Left ventricle myocardium inferior (tissue), 1 donor: ENCODE results near the gene ATG5. TPM values are rescaled to one million over a fixed set of nuclear protein-coding genes. Genes with fewer than 3 reads are reported as not detected.

Experiments used
- DNase-seq: peaks from one replicate; pipeline ENCODE4 v3.0.0-alpha.2; 2020
- H3K27ac ChIP-seq: fragments of 200-600 bp; replicated peaks from 2 replicates; pipeline ENCODE4 v1.8.0; 2021
- H3K27me3 ChIP-seq: fragments of 200-600 bp; 2 replicates; pipeline ENCODE4 v1.8.0; 2021; ENCODE audit warnings: low read depth
- H3K36me3 ChIP-seq: fragments of 200-600 bp; 2 replicates; pipeline ENCODE4 v1.8.0; 2021
- H3K4me1 ChIP-seq: fragments of 200-600 bp; 2 replicates; pipeline ENCODE4 v1.8.0; 2021
- H3K4me3 ChIP-seq: fragments of 200-600 bp; 2 replicates; pipeline ENCODE4 v1.8.0; 2021; ENCODE audit warnings: mild to moderate bottlenecking, moderate library complexity
- H3K9me3 ChIP-seq: fragments of 200-600 bp; replicated peaks from 2 replicates; pipeline ENCODE4 v1.8.0; 2021
- CTCF ChIP-seq: fragments of 200-600 bp; IDR thresholded peaks from 2 replicates; pipeline ENCODE4 v1.8.0; 2021; ENCODE audit warnings: antibody characterized with exemption, mild to moderate bottlenecking, borderline replicate concordance
- intact Hi-C: fragments of 100-400 bp; cut with micrococcal nuclease; formaldehyde crosslinking; loops from one replicate; pipeline ENCODE4 v1.11.0; 2022
- total RNA-seq: library from RNA; stranded (reverse); fragmentation: NEBNext Ultra II Directional; extraction: Animal tissue kit (Norgen Biotek cat#: 25700); gene quantifications from one replicate; pipeline ENCODE4 v1.2.1, GENCODE V29; 2021
- donor health status: DM: no; HTN: yes; CAD: no; lungs with severe emphysema.

Gene ATG5
- total RNA-seq, 1 donor from 2014 or later, result 18.0 TPM

- Histone ChIP-seq H3K27ac (no peak overlapping the region), H3K36me3 (peaks cover 6% of the 10 kb centered on the region)
- intact Hi-C loops, result loop anchor here (10.0 kb wide), 1 partner anchor 743 kb away; no protein-coding TSS in a partner anchor
These were observed 97.7 kb downstream of the ATG5 start for GRCh38 chr6:106227612-106228507.

DNA sequence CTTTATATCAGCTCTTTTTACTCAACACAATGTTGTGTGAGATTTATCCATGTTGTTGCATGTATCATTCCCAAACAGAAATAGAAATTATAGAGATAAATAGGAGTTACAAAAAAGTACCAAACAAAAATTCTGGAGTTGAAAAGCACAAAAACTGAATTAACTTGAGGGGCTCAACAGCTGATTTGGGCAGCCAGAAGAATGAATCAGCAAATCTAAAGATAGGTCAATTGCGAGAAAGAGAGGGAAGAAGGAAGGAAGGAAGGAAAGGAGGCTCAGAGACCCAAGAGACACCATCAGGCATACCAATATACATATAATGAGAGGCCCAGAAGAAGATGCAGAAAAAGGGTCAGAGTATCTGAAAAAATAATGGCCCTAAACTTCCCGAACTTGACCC is 98.9 kb downstream of the ATG5 start:
- DNase-seq, result no peak
- Histone ChIP-seq H3K4me1 (peaks cover 2% of the 10 kb centered on the region), H3K27ac (no peak overlapping the region), H3K9me3 (no peaks in the 10 kb centered on the region), H3K4me3 (no peak overlapping the region), H3K36me3 (peaks cover 6% of the 10 kb centered on the region), H3K27me3 (no peaks in the 10 kb centered on the region)
- intact Hi-C loops, result loop anchor here (10.0 kb wide), 1 partner anchor 742 kb away; no protein-coding TSS in a partner anchor
- no peak for TF ChIP-seq CTCF

More at GRCh38 chr6:106227612-106228507, 97.7 kb downstream of the ATG5 start:
- no peak overlapping the region for H3K4me3 ChIP-seq
- TF ChIP-seq CTCF, result no peak
- no peaks in the 10 kb centered on the region for H3K27me3 ChIP-seq
- peaks cover 2% of the 10 kb centered on the region for H3K4me1 ChIP-seq
- H3K9me3 ChIP-seq, result no peaks in the 10 kb centered on the region
- no peak for DNase-seq

- Histone ChIP-seq H3K4me3 (no peak overlapping the region), H3K36me3 (peaks cover 6% of the 10 kb centered on the region), H3K4me1 (peaks cover 2% of the 10 kb centered on the region), H3K27me3 (no peaks in the 10 kb centered on the region), H3K9me3 (no peaks in the 10 kb centered on the region), H3K27ac (no peak overlapping the region)
- no peak for DNase-seq
- no peak for TF ChIP-seq CTCF
- intact Hi-C loops, result loop anchor here (10.0 kb wide), 1 partner anchor 741 kb away; no protein-coding TSS in a partner anchor
These were observed 100.0 kb downstream of the ATG5 start for GRCh38 chr6:106225581-106225980.

DNA sequence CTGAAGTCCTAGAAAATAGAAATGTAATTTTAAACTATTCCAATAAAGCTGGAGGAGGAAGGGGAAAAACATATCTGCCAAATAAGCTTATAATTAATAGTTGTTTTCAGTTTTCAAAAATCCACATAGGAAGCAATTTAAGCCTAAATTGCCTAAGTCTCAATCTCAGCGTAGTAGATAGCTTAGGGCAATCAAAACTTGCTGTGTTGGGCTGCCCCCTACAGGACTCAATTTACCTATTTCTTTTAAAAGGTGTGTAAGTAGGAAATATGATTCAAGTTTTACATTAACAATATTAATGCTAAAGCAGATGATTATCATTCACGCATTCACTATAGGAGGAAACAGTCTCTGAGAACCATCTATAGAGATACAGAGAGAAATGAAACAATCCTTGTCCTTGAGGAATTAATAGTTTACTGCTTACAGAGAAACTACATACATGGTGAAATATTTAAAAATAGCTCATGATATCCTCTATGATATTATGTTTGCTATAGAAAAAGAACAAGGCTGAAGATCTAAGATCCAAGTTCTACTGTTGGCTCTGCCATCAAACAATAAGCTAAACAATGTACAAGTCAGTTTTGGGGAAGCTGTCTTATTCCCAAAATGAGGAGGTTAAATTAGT is 102.1 kb downstream of the ATG5 start:
- Histone ChIP-seq H3K4me1 (peaks cover 2% of the 10 kb centered on the region), H3K36me3 (peaks cover 6% of the 10 kb centered on the region), H3K27me3 (no peaks in the 10 kb centered on the region), H3K9me3 (no peaks in the 10 kb centered on the region), H3K27ac (no peak overlapping the region), H3K4me3 (no peak overlapping the region)
- TF ChIP-seq CTCF, result peak; percentile 74
- DNase-seq, result peak; percentile 36
- intact Hi-C loops, result loop anchor here (10.0 kb wide), 1 partner anchor 739 kb away; no protein-coding TSS in a partner anchor

DNA sequence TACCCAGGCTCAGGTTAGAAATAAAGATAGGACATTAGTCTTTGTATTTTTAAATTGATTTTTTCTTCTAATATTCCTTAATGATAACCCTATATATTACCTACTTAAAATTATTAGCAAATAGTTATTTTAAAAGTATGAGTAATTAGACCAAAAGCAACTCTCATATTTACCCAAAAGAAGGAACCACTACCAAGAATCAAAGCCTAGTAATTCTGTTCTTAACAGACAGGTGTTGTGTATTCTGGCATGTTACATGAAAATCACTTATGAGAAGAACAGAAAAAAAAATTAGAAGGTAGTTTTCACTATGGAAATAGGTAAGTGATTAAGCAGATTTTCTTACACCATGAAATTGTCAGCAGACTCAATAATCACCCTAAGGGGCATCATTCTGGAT is 105.1 kb downstream of the ATG5 start:
- no peak for DNase-seq
- H3K9me3 ChIP-seq, result no peaks in the 10 kb centered on the region
- H3K27me3 ChIP-seq, result no peaks in the 10 kb centered on the region
- H3K4me3 ChIP-seq, result no peak overlapping the region
- H3K36me3 ChIP-seq, result no peaks in the 10 kb centered on the region
- no peak overlapping the region for H3K27ac ChIP-seq
- intact Hi-C loops, result loop anchor here (10.0 kb wide), 1 partner anchor 736 kb away; no protein-coding TSS in a partner anchor
- H3K4me1 ChIP-seq, result no peaks in the 10 kb centered on the region
- TF ChIP-seq CTCF, result no peak
